Gastroesophageal sphincter (tissue), 4 donors: Measurements from ENCODE around the gene SYT8. TPM values are rescaled to one million over a fixed set of nuclear protein-coding genes. Genes with fewer than 3 reads are reported as not detected.
"Not testable (repeated sequence)": the region's sequence is repeated elsewhere in the genome, so short reads cannot be mapped to it uniquely, and the experiment has no call there.

ENCODE experiments used
- ATAC-seq: fragments of 150-250 bp; one replicate; pipeline ENCODE4 v1.9.1; 2016; ENCODE audit warnings: mild to moderate bottlenecking, moderate library complexity
- H3K27ac ChIP-seq, 4 donors: fragments of 200-600 bp; sonication (generic) in 3 of 4; 1 replicate in 3 of 4; 2 replicates in 1 of 4; pipeline ENCODE4 v1.5.1; 2016 to 2019
- H3K27me3 ChIP-seq: fragments of 200-600 bp; sonication (generic); one replicate; pipeline ENCODE4 v1.5.1; 2019
- H3K36me3 ChIP-seq, 2 donors: fragments of 200-600 bp; sonication (generic); one replicate each; pipeline ENCODE4 v1.5.1; 2019; ENCODE audit warnings: control low read depth in 1 of 2
- H3K4me1 ChIP-seq, 3 donors: fragments of 200-600 bp; sonication (generic); 1 replicate in 2 of 3; 2 replicates in 1 of 3; pipeline ENCODE4 v1.5.1; 2016 to 2019; ENCODE audit warnings: control low read depth in 2 of 3
- H3K4me3 ChIP-seq, 2 donors: fragments of 200-600 bp; sonication (generic); one replicate each; pipeline ENCODE4 v1.5.1; 2019; ENCODE audit warnings: mild to moderate bottlenecking in 1 of 2, moderate library complexity in 1 of 2
- H3K9me3 ChIP-seq, 3 donors: fragments of 200-600 bp; sonication (generic); one replicate each; pipeline ENCODE4 v1.5.1; 2017 to 2019; ENCODE audit warnings: control low read depth in 2 of 3
- EP300 ChIP-seq: sonication (generic); formaldehyde crosslinking; IDR thresholded peaks from one replicate; pipeline ENCODE4 v1.6.1; 2017; ENCODE audit warnings: antibody characterized with exemption, mild to moderate bottlenecking
- POLR2A ChIP-seq, 2 donors: fragments of 450-650 bp; IDR thresholded peaks; one replicate each; pipeline ENCODE4 v1.6.1; 2017; ENCODE audit warnings: antibody characterized with exemption in 2 of 2, mild to moderate bottlenecking in 2 of 2, moderate library complexity in 1 of 2
- POLR2AphosphoS5 ChIP-seq: sonication (generic); formaldehyde crosslinking; IDR thresholded peaks from one replicate; pipeline ENCODE4 v1.6.1; 2017; ENCODE audit warnings: antibody characterized with exemption
- WGBS, 2 donors: methylation state at CpG; one replicate each; pipeline ENCODE4 v1.1.5; 2018; ENCODE audit warnings: low coverage in 1 of 2; 5-methylcytosine and 5-hydroxymethylcytosine counted together
- total RNA-seq, 4 donors: library from RNA; depleted of rRNA; stranded (reverse); fragments of >200 nt; gene quantifications; one replicate each; pipeline ENCODE4 v1.1.0, GENCODE V29; 2016
- TF ChIP-seq, protein P1 (sequence below), 4 experiments: fragments of 200-600 bp in 2 of 4; fragments of 450-650 bp in 2 of 4; sonication (generic) in 1 of 4; IDR thresholded peaks; one replicate each; pipeline ENCODE4 v1.5.1; 2017 to 2019; ENCODE audit warnings: antibody characterized with exemption in 4 of 4, mild to moderate bottlenecking in 2 of 4, moderate library complexity in 2 of 4

The SYT8 gene
- total RNA-seq, 4 donors from 2014 or later, result 2.2 TPM; not detected in 3

GRCh38 chr11:1793081-1793480 lies 41.7 kb upstream of the SYT8 start:
- Histone ChIP-seq H3K4me3 (no peak overlapping the region), H3K9me3 (no peaks in the 10 kb centered on the region), H3K4me1 (no peaks in the 10 kb centered on the region), H3K27ac (no peak overlapping the region), H3K36me3 (no peaks in the 10 kb centered on the region), H3K27me3 (peaks cover 52% of the 10 kb centered on the region)
- no peak for ATAC-seq
- TF ChIP-seq POLR2A (IDR thresholded peaks at IDR 0.05) (no peak), EP300 (no peak), POLR2AphosphoS5 (no peak)
- TF ChIP-seq, protein P1, sequence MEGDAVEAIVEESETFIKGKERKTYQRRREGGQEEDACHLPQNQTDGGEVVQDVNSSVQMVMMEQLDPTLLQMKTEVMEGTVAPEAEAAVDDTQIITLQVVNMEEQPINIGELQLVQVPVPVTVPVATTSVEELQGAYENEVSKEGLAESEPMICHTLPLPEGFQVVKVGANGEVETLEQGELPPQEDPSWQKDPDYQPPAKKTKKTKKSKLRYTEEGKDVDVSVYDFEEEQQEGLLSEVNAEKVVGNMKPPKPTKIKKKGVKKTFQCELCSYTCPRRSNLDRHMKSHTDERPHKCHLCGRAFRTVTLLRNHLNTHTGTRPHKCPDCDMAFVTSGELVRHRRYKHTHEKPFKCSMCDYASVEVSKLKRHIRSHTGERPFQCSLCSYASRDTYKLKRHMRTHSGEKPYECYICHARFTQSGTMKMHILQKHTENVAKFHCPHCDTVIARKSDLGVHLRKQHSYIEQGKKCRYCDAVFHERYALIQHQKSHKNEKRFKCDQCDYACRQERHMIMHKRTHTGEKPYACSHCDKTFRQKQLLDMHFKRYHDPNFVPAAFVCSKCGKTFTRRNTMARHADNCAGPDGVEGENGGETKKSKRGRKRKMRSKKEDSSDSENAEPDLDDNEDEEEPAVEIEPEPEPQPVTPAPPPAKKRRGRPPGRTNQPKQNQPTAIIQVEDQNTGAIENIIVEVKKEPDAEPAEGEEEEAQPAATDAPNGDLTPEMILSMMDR (IDR thresholded peaks at IDR 0.05), result no peak
- 10 to 53% methylated on average over 3 of the region's 3 CpGs for WGBS, 2 donors

GRCh38 chr11:1796413-1797011 lies 38.3 kb upstream of the SYT8 start:
- Histone ChIP-seq H3K4me1 (no peaks in the 10 kb centered on the region), H3K36me3 (no peaks in the 10 kb centered on the region), H3K4me3 (no peak overlapping the region), H3K27ac (no peak overlapping the region), H3K9me3 (no peaks in the 10 kb centered on the region), H3K27me3 (peaks cover 81% of the 10 kb centered on the region)
- WGBS, 2 donors, result 33 to 52% methylated on average over 4 to 5 of the region's 12 CpGs
- TF ChIP-seq POLR2A (IDR thresholded peaks at IDR 0.05), result no peak
- TF ChIP-seq, protein P1 (IDR thresholded peaks at IDR 0.05), result no peak
- TF ChIP-seq POLR2AphosphoS5, result no peak
- no peak for TF ChIP-seq EP300
- ATAC-seq, result no peak

- no peaks in the 10 kb centered on the region for H3K36me3 ChIP-seq
- H3K4me1 ChIP-seq, result no peaks in the 10 kb centered on the region
- H3K27ac ChIP-seq, result no peak overlapping the region
- ATAC-seq, result no peak
- WGBS, 2 donors, result 75 to 79% methylated on average over 6 to 14 of the region's 14 CpGs
- no peak overlapping the region for H3K4me3 ChIP-seq
- TF ChIP-seq, protein P1 (IDR thresholded peaks at IDR 0.05), result no peak
- TF ChIP-seq EP300 (no peak), POLR2A (IDR thresholded peaks at IDR 0.05) (no peak), POLR2AphosphoS5 (no peak)
- H3K9me3 ChIP-seq, result no peaks in the 10 kb centered on the region
- H3K27me3 ChIP-seq, result peaks cover 81% of the 10 kb centered on the region
Measured at GRCh38 chr11:1797391-1798125, 37.2 kb upstream of the SYT8 start.

DNA sequence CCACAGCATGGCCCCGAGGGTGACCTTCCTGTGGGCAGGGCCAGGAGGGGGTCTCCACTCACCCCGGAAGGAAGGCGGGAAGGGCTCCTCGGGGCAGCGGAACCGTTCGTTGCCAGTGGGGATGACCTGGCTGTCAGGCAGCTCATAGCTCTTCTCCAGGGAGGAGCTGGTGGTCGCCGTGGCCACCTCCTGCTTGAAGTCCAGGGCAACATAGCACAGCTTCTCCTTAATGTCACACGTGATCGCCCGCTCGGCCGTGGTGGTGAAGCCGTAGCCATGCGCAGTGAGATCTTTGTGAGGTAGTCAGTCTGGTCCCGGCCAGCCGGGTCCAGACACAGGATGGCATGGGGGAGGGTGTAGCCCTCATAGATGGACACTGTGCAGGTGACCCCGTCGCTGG lies 31.5 kb upstream of the SYT8 start:
- no peaks in the 10 kb centered on the region for H3K36me3 ChIP-seq
- TF ChIP-seq EP300 (no peak), POLR2A (IDR thresholded peaks at IDR 0.05) (no peak), POLR2AphosphoS5 (no peak)
- TF ChIP-seq, protein P1 (IDR thresholded peaks at IDR 0.05), result no peak
- no peaks in the 10 kb centered on the region for H3K9me3 ChIP-seq
- ATAC-seq, result no peak
- H3K4me3 ChIP-seq, result no peak overlapping the region
- H3K27ac ChIP-seq, result no peak overlapping the region
- no peaks in the 10 kb centered on the region for H3K4me1 ChIP-seq
- peaks cover 76% of the 10 kb centered on the region for H3K27me3 ChIP-seq
- WGBS, 2 donors, result 92% methylated on average over 2 of the region's 20 CpGs; no CpG with 5 or more reads in 1 of the 2 donors

GRCh38 chr11:1803835-1804519 lies 30.8 kb upstream of the SYT8 start:
- ATAC-seq, H3K4me3 ChIP-seq, H3K27ac ChIP-seq, H3K36me3 ChIP-seq, H3K9me3 ChIP-seq, H3K4me1 ChIP-seq: not testable (repeated sequence)
- peaks cover 70% of the 10 kb centered on the region for H3K27me3 ChIP-seq
- 83 to 100% methylated on average over 1 of the region's 42 CpGs for WGBS, 2 donors
